Stimulated activated CD8-positive, alpha-beta memory T cell treated with anti-CD3 and anti-CD28 coated beads, Interleukin-12 subunit alpha, Interleukin-12 subunit beta, amount 100 ng/mL, for 24 hours (primary cell): ENCODE results near the gene OR6B2.
"Not testable (repeated sequence)": the region's sequence is repeated elsewhere in the genome, so short reads cannot be mapped to it uniquely, and the experiment has no call there.

Experiments used
- DNase-seq: peaks from one replicate; pipeline ENCODE4 v3.0.0-alpha.2; 2020; ENCODE audit errors: extremely low read depth

The OR6B2 gene

DNA sequence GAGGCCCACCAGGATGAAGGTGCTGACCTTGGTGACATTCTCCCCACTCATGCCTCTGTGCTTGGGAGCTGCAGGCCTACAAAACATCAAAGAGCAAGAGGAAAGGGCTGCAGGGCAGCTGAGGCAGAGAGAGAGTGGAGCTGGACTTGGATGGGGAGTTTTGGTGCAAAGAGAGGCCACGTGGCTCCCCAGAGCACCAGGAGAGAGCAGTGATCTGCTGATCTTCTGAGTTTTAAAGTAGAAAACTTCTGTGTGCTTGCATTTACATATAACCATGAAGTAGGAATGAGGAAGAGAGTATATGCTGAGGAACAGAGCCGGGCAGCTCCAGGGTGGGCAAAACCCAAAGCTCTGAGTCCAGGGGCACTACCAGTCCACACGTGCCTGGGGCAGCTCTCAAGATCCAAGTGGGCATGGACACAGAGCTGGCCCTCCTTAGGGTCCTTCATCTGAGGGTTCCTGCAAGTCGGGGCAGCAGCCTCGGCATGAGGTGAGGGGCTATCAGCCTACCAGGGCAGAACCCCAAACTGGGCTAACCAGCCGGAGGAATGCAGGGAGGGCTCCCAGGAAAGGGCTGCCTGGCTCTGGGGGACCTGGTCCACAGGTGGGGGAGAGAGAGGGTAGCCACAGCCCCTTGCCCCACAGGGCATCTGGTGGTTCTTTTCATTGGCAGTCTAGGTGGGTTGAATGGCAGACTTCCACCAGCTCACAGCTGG is at the start of gene OR6B2:
TSS of gene OR6B2 (minus strand) at position 51 of the 716 bp plus-strand sequence. CDS start at position 51, 0 bp downstream.
- no peak for DNase-seq

- no peak for DNase-seq
Observed at GRCh38 chr2:240078631-240079030, 48.4 kb upstream of the OR6B2 start.

GRCh38 chr2:240077442-240077841 is 47.2 kb upstream of the OR6B2 start:
- DNase-seq, result no peak

GRCh38 chr2:240074545-240074944 is 44.3 kb upstream of the OR6B2 start:
- no peak for DNase-seq

- no peak for DNase-seq
Observed at GRCh38 chr2:240070907-240071306, 40.7 kb upstream of the OR6B2 start.

DNA sequence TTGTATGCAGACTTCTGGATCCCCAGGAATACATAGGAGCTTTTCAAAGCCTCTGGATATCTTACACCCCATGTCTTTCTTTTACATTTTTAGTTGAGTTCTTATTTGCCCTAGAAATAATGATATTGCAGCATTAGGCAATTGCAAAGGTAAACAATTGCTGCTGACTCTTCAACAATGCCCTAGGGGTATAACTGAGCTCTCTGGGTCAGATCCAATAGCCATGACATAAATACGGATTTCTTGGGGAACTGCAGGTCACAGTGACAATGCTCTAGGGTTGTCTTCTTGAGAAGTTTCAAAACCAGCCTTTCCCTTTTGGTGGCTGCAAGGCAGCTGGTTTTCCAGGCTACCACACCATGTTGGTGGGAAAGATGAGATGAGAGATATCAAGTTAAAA is 39.6 kb upstream of the OR6B2 start:
- no peak for DNase-seq

DNA sequence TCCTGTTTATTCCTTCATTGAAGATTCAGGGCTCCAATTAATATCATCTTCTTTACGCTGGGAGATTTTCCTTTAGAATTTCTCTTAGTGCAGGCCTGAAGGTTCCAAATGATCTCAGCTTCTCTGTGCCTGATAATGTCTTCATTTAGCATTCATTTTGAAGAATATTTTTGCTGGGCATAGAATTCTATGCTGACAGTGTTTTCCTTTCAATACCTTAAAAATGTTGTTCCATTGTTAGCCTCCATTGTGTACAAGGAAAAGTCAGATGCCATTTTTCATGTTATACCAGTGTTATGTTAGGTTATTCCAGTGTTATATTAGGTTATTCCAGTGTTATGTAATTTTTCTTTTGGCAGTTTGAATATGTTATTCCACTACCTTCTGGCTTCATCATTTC is 38.0 kb upstream of the OR6B2 start:
- DNase-seq, result no peak

- no peak for DNase-seq
Observed at GRCh38 chr2:240066489-240066888, 36.3 kb upstream of the OR6B2 start.

GRCh38 chr2:240064898-240065297 is 34.7 kb upstream of the OR6B2 start:
- DNase-seq, result no peak

- DNase-seq, result no peak
Observed at GRCh38 chr2:240060977-240061591, 30.9 kb upstream of the OR6B2 start.

GRCh38 chr2:240056678-240057077 is 26.4 kb upstream of the OR6B2 start:
- no peak for DNase-seq

GRCh38 chr2:240055177-240055917 is 25.1 kb upstream of the OR6B2 start:
- no peak for DNase-seq

DNA sequence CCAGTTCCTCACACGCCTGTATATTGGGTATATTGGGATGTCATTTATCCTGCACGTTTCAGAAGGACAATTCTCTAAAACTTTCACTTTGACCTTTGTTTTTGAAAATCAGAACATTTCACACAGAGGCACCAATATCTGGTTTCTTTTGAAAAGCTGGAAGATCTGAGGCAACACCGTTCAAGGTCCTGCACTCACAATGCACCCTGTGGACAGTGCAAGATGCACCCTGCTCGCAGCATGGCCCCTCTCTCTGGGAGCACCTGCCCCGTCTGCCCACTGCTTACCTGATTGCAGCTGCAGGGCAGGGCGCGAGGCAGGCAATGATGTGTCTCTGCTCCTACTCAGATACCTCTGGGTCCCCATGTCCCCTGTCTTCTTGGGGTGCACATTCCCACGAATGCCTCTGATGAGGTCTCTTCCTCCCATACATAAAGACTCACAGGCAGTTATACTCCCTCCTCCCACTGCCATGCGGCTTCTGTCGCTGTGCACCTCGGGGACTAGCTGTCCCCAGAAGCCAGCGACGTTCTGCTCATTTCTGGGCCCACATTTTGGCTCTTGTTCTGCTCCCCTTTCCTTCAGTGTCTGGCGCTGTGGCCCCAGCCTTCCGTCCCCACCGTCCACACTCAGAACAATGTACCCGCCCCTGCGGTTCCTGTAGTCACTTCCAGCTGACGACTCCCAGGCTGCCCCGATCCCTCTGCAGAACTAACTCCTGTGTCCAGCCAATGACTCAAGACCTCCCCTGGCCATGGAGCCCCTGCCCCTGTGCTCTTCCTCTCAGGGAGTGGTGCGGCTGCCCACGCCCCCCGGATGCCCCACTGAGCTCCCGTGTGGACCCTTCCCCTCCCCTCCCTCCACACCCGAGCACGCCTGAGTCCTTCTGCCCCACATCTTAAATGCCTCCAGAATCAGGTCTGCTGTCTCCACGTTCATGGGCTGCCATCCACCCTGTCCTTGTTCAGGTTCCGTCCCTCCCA is 23.2 kb upstream of the OR6B2 start, which contains the start of gene OR6B3:
TSS of gene OR6B3 (minus strand) at position 349 of the 983 bp plus-strand sequence.
- no peak for DNase-seq

- no peak for DNase-seq
Observed at GRCh38 chr2:240052524-240052923, 22.3 kb upstream of the OR6B2 start.

DNA sequence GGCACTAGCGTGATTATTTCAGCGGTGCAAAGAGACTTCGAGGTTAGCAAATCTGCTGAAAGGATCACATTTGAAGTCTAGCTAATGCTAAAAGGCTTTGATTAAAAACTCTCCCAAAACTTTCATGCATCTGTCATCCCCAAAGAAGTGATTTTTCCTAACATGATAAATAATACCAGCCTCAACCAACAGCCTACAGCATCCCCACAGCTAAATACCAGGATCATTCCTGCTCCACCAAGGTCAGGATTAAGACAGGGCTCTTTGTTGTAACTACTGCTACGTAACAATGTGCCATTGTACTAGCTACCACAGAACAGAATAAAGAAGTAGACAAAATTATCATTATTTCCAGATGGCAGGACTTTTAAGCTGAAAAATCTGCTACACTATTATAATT is 21.5 kb upstream of the OR6B2 start:
- DNase-seq, result no peak

- no peak for DNase-seq
Observed at GRCh38 chr2:240050278-240050677, 20.0 kb upstream of the OR6B2 start.

- DNase-seq, result no peak
Observed at GRCh38 chr2:240048237-240048636, 18.0 kb upstream of the OR6B2 start.

- no peak for DNase-seq
Observed at GRCh38 chr2:240045098-240045497, 14.9 kb upstream of the OR6B2 start.

GRCh38 chr2:240044096-240044495 is 13.9 kb upstream of the OR6B2 start:
- DNase-seq, result not testable (repeated sequence)

DNA sequence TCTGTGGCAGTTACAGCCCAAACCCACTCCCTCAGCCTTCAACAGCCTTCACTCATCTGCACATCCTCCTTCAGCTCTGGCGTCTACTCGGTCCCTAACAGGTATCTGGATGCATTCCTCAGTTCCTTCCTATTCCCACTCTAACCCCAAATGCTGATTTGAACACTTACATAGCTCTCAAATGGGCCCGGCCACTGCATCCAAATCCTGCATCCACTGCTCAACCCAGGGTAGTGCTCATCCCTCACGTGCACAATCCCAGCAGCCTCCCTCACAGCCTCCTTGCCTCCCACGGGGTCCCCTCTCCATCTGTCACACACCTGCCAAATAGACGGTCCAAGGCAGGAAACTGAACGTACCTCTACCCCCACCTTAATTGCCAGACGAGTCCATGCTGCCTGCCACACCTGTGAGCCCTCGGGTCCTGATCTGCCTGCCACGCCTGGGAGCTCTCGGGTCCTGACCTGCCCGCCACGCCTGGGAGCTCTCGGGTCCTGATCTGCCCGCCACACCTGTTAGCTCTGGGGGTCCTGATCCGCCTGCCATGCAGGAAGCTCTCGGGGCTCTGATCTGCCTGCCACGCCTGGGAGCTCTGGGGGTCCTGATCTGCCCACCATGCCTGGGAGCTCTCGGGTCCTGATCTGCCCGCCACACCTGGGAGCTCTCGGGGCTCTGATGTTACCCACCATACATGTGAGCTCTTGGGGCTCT is 13.2 kb upstream of the OR6B2 start:
- DNase-seq, result no peak

- no peak for DNase-seq
Observed at GRCh38 chr2:240042740-240043139, 12.5 kb upstream of the OR6B2 start.
